ENCODE measurements around the gene POU6F1. TPM values are rescaled to one million over a fixed set of nuclear protein-coding genes. Genes with fewer than 3 reads are reported as not detected.

POU6F1 gene
- total and polyA plus RNA-seq, 9 of the 15 experiments (the other 6 are each of a cell fraction or from before 2014, with no cell fraction given) = 0.14 to 3.3 (median 1.1) TPM

- TF ChIP-seq BRCA1 (IDR thresholded peaks at IDR 0.05) (no peak), BRCA1 (CRISPR knock-in tag; IDR thresholded peaks at IDR 0.05) (no peak), STAT5B (CRISPR knock-in tag; IDR thresholded peaks at IDR 0.05) (no peak), FOSL1 (tag; conservative IDR thresholded peaks at IDR 0.05) (peak; percentile 46; the same call in 1 of the 2 replicates), NBN (IDR thresholded peaks at IDR 0.05; ENCODE audit: low read depth) (0 out of 2 replicates have a peak, but pooled peaks have one; percentile 18), MED1 (CRISPR knock-in tag; IDR thresholded peaks at IDR 0.05; ENCODE audit: borderline replicate concordance) (no peak), NR2C2 (CRISPR knock-in tag; IDR thresholded peaks at IDR 0.05) (no peak), NR2C2 (tag; IDR thresholded peaks at IDR 0.05) (peak; percentile 48), NRF1 (conservative IDR thresholded peaks at IDR 0.05 in 1 of 2, IDR thresholded peaks at IDR 0.05 in 1 of 2) (0 out of 4 replicates have a peak, but pooled peaks of 1 of the 2 experiments have one; percentile 19), ZNF583 (CRISPR knock-in tag; IDR thresholded peaks at IDR 0.05) (0 out of 2 replicates have a peak, but pooled peaks have one; percentile 47), ETV1 (tag; conservative IDR thresholded peaks at IDR 0.05; ENCODE audit: low read depth) (peak; percentile 39; the same call in 1 of the 2 replicates), CBX2 (IDR thresholded peaks at IDR 0.05; ENCODE audit: insufficient read depth, low read length, poor library complexity, severe bottlenecking) (no peak), E2F6 (IDR thresholded peaks at IDR 0.05; ENCODE audit: borderline replicate concordance in 1 of 2, extremely low read depth in 1 of 2, insufficient read depth in 1 of 2, insufficient read length in 1 of 2, low read depth in 1 of 2, low read length in 1 of 2, poor library complexity in 1 of 2, severe bottlenecking in 1 of 2) (peak; percentile 12 to 78), SP1 (CRISPR knock-in tag; IDR thresholded peaks at IDR 0.05) (0 out of 2 replicates have a peak, but pooled peaks have one; percentile 25), RFX7 (CRISPR knock-in tag; IDR thresholded peaks at IDR 0.05) (no peak), RNF2 (IDR thresholded peaks at IDR 0.05) (0 out of 2 replicates have a peak, but pooled peaks have one; percentile 19), MLLT1 (IDR thresholded peaks at IDR 0.05) (0 out of 4 replicates have a peak, but pooled peaks of 1 of the 2 experiments have one; percentile 22), ZNF174 (CRISPR knock-in tag; IDR thresholded peaks at IDR 0.05) (no peak), SMARCA5 (IDR thresholded peaks at IDR 0.05) (no peak)
- TF ChIP-seq, protein P1, sequence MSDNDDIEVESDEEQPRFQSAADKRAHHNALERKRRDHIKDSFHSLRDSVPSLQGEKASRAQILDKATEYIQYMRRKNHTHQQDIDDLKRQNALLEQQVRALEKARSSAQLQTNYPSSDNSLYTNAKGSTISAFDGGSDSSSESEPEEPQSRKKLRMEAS (CRISPR knock-in tag; IDR thresholded peaks at IDR 0.05) = peak; percentile 38; the same call in 1 of the 2 replicates
- TF ChIP-seq, protein P2, sequence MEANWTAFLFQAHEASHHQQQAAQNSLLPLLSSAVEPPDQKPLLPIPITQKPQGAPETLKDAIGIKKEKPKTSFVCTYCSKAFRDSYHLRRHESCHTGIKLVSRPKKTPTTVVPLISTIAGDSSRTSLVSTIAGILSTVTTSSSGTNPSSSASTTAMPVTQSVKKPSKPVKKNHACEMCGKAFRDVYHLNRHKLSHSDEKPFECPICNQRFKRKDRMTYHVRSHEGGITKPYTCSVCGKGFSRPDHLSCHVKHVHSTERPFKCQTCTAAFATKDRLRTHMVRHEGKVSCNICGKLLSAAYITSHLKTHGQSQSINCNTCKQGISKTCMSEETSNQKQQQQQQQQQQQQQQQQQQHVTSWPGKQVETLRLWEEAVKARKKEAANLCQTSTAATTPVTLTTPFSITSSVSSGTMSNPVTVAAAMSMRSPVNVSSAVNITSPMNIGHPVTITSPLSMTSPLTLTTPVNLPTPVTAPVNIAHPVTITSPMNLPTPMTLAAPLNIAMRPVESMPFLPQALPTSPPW (CRISPR knock-in tag; IDR thresholded peaks at IDR 0.05) = peak; percentile 86
- TF ChIP-seq, protein P3, sequence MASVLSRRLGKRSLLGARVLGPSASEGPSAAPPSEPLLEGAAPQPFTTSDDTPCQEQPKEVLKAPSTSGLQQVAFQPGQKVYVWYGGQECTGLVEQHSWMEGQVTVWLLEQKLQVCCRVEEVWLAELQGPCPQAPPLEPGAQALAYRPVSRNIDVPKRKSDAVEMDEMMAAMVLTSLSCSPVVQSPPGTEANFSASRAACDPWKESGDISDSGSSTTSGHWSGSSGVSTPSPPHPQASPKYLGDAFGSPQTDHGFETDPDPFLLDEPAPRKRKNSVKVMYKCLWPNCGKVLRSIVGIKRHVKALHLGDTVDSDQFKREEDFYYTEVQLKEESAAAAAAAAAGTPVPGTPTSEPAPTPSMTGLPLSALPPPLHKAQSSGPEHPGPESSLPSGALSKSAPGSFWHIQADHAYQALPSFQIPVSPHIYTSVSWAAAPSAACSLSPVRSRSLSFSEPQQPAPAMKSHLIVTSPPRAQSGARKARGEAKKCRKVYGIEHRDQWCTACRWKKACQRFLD (CRISPR knock-in tag; IDR thresholded peaks at IDR 0.05) = peak; percentile 83
Observed at GRCh38 chr12:51217968-51218606, at the start of gene POU6F1 (continued).

Data from K562 (cell line).